Measurements from ENCODE around the gene WNT3A. TPM values are rescaled to one million over a fixed set of nuclear protein-coding genes. Genes with fewer than 3 reads are reported as not detected.
A peak's percentile ranks its signal among the peaks of the same experiment; 100 is the strongest.

Gene WNT3A
- total RNA-seq, 4 donors from 2014 or later = 2.8 to 6.3 (median 3.8) TPM

DNA sequence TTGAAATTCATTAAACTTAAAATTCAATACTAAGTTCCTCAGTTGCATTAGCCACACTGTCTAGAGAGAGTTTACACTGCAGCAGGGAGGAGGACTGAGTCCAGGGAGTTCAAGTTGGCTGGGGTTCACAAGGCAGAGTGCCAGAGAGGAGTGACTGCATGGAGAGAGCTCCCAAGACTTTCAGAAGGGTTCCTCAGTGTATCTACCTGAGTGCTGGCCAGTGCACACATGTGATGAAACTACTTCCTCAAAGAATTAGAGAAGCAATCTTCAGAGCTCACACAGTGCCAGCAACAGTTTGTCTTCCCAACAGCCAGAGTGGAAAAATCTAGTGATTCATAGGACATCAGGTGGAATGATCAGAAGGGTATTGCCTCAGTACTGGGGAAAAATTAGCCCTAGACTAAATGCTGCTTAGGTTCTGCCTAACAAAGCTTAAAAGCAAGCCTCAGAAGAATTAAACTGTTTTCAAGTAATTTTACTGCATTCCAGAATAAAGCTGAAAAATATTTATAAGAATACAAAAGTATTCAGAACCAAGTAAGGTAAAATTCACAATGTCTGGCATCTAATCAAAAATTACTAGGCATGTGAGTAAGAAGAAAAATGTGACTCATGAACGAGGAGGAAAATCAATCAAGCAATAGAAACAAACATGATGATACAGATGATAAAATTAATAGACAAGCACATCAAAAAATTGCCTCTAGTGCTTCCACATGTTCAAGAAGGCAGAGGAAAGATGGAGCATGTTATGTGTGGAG, 10.4 kb upstream of the WNT3A start:
- H3K4me3 ChIP-seq = no peak overlapping the region
- peaks cover 13% of the 10 kb centered on the region for H3K9me3 ChIP-seq
- 20% methylated on average over 1 of the region's 1 CpG for WGBS
- H3K36me3 ChIP-seq = no peaks in the 10 kb centered on the region
- no peak overlapping the region for H3K27ac ChIP-seq
- H3K27me3 ChIP-seq = peaks cover 7% of the 10 kb centered on the region
- no peak for TF ChIP-seq POLR2AphosphoS5 (IDR thresholded peaks at IDR 0.05)
- no peak for TF ChIP-seq EP300 (IDR thresholded peaks at IDR 0.05)
- no peak for TF ChIP-seq POLR2A (IDR thresholded peaks at IDR 0.05)
- TF ChIP-seq, protein P1, sequence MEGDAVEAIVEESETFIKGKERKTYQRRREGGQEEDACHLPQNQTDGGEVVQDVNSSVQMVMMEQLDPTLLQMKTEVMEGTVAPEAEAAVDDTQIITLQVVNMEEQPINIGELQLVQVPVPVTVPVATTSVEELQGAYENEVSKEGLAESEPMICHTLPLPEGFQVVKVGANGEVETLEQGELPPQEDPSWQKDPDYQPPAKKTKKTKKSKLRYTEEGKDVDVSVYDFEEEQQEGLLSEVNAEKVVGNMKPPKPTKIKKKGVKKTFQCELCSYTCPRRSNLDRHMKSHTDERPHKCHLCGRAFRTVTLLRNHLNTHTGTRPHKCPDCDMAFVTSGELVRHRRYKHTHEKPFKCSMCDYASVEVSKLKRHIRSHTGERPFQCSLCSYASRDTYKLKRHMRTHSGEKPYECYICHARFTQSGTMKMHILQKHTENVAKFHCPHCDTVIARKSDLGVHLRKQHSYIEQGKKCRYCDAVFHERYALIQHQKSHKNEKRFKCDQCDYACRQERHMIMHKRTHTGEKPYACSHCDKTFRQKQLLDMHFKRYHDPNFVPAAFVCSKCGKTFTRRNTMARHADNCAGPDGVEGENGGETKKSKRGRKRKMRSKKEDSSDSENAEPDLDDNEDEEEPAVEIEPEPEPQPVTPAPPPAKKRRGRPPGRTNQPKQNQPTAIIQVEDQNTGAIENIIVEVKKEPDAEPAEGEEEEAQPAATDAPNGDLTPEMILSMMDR (IDR thresholded peaks at IDR 0.05) = no peak
- H3K4me1 ChIP-seq = no peaks in the 10 kb centered on the region
- peak in 1 of 2 donors; percentile 34 for DNase-seq (ENCODE audit: low spot score in 2 of 2)

DNA sequence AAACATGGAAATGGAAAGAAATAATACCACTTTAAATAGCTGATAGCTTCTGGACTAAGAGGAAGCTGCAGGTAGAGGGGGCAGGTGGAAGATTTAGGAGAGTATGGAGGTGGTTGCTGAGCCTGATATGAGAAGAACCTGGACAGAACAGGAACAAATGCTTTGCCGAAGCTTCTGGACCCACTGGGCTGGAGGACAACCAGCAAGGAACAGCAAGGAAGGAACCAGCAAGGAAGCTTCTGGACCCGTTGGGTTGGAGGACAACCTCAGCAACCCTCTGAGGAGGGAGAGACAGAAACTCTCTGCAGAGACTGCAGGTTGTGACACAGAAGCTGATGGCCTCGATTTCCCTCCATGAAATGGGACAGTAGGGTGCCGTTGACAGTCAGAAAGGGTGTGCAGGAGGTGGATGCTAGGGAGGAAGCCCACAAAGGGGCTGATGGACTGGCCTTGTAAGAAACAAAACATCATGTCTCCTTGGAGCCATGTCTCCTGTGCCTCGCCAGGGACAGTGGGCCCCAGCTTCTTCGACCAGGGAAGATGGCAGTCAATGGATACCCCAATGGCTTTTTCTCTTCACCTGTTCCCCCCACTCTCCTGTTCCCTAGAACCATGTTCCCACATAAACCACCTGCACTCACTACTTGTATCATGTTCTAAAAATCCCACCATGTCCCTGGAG, 8.3 kb upstream of the WNT3A start:
- DNase-seq (ENCODE audit: low spot score in 2 of 2) = no peak
- 76% methylated on average over 6 of the region's 6 CpGs for WGBS

DNA sequence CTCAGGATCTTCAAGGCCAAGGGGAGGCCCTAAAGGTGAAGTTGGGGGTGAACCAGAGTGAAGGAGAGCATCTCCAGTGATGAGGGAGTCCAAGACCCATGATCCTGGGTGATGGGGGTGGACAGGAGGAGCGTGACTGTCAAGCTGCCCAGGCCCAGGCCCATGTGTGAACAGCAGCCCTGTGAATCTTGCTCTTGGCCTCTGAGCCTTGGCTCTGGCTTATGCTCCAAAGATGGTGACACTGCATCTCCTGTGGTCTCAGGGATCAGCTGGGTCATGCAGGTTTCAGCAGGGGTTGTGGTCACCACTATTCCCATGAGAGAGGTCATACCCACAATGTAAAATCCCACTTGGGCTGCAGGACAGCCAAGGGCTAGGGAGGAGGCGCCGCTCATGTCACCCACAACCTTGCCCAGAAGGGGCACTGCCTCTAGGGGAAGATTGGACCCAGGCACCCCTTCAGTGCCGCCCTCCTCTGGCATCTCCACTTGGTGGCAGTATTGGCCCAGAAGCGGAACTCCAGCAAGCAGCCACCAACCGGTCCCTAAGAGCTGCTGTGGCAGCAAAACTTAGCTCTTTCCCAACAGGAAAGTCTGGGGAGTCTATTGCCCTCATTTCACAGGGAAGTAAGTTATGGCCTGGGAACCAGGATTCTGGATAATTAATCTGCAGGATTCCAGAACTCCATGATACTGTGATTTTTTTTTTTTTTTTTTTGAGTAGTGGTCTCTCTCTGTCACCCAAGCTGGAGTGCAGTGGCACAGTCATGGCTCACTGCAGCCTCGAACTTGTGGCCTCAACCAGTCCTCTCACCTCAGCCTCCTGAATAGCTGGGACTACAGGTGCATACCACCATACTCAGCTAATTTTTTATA, 7.5 kb upstream of the WNT3A start:
- DNase-seq (ENCODE audit: low spot score in 2 of 2) = peak; percentile 70 to 80
- H3K27ac ChIP-seq = no peak overlapping the region
- no peaks in the 10 kb centered on the region for H3K36me3 ChIP-seq
- peaks cover 1% of the 10 kb centered on the region for H3K4me1 ChIP-seq
- H3K27me3 ChIP-seq = peaks cover 30% of the 10 kb centered on the region
- H3K4me3 ChIP-seq = no peak overlapping the region
- 26% methylated on average over 5 of the region's 7 CpGs for WGBS
- H3K9me3 ChIP-seq = peaks cover 13% of the 10 kb centered on the region
- no peak for TF ChIP-seq POLR2AphosphoS5 (IDR thresholded peaks at IDR 0.05)
- no peak for TF ChIP-seq POLR2A (IDR thresholded peaks at IDR 0.05)
- TF ChIP-seq EP300 (IDR thresholded peaks at IDR 0.05) = no peak
- TF ChIP-seq, protein P1 (IDR thresholded peaks at IDR 0.05) = peak; percentile 62 to 71

More for the DNA sequence above, 8.3 kb upstream of the WNT3A start:
- no peaks in the 10 kb centered on the region for H3K4me1 ChIP-seq
- peaks cover 13% of the 10 kb centered on the region for H3K9me3 ChIP-seq
- peaks cover 22% of the 10 kb centered on the region for H3K27me3 ChIP-seq
- no peak overlapping the region for H3K27ac ChIP-seq
- H3K36me3 ChIP-seq = no peaks in the 10 kb centered on the region
- no peak overlapping the region for H3K4me3 ChIP-seq
- no peak for TF ChIP-seq POLR2A (IDR thresholded peaks at IDR 0.05)
- TF ChIP-seq, protein P1 (IDR thresholded peaks at IDR 0.05) = no peak
- TF ChIP-seq EP300 (IDR thresholded peaks at IDR 0.05) = no peak

DNA sequence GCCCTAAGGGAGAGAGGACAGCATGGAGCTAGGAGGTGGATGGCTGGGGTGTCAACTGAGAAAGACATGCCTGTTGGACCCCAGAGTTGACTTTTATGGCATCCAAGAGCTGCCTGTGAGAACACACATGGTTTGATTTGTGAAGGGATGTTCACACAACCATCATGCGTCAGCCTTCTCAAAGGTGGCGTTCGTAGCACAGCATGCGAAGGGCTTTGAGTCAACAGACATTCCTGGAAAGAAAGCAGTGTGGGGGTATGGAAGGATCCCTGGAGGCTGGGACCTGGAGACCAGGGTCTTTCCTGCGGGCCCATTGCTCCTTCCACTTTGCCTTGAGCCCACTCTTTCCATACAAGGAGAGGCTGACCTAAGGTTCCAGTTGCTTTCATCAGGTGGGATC, 6.4 kb upstream of the WNT3A start:
- peaks cover 12% of the 10 kb centered on the region for H3K9me3 ChIP-seq
- H3K4me3 ChIP-seq = no peak overlapping the region
- no peak for TF ChIP-seq EP300 (IDR thresholded peaks at IDR 0.05)
- TF ChIP-seq, protein P1 (IDR thresholded peaks at IDR 0.05) = no peak
- no peak for TF ChIP-seq POLR2A (IDR thresholded peaks at IDR 0.05)
- TF ChIP-seq POLR2AphosphoS5 (IDR thresholded peaks at IDR 0.05) = no peak
- peaks cover 10% of the 10 kb centered on the region for H3K4me1 ChIP-seq
- H3K36me3 ChIP-seq = no peaks in the 10 kb centered on the region
- DNase-seq (ENCODE audit: low spot score in 2 of 2) = peak in 1 of 2 donors; percentile 24
- 98% methylated on average over 5 of the region's 5 CpGs for WGBS
- peaks cover 41% of the 10 kb centered on the region for H3K27me3 ChIP-seq
- H3K27ac ChIP-seq = no peak overlapping the region
